NCI-H146 (cell line): ENCODE data around the gene SYT12.
"Not testable (repeated sequence)": the region's sequence is repeated elsewhere in the genome, so short reads cannot be mapped to it uniquely, and the experiment has no call there.

ENCODE experiments used
- DNase-seq: peaks from one replicate; lab custom pipeline; 2025; lab: John Stamatoyannopoulos, UW

The SYT12 gene

DNA sequence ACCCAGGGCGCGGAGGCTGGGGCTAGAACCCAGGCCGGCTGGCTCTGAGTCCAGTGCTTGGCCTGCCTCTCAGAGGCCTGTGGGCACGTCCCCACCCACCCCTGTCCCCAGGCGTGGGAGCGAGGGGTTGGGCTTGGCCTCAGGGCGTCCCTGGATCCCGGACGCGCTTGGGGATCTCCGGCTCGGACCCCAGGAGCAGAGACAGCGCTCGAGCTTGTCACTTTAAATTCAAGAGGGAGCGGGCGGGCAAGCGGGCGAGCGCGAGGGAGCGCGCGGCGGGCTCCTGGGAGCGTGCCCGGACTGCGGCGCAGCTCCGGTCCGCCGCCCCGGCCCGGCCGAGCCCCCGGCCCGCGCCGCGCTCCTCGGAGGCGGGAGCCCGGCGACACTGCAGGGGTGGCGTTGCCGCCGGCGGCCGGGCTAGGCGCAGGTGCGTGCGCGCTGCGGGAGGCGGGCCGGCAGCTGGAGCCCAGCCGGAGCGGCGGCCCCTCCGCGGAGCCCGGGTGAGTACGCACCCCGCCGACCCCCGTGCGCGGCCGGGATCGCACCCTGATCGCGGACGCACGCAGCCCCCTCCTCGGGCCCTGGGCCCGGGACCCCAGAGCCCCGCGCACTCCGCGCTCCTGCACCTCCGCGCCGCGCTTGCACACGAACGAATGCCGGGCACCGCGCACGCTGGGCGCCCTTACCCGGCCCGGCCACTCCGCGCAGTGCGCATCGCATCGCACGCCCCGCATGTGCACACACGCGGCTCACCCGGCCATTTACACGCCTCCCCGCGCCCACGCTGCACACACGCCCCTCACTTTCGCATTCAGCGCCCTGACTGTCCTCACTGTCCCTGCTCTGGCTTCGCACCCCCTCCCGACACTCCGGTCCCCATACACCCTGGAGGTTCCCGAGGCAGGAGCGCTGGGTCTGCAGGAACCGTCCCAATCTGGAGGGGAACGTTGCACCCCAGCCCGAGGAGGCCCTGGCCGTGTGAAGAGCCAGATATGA is at the start of gene SYT12:
TSS of gene SYT12 (plus strand) at position 174 of the 996 bp plus-strand sequence. CDS start 7,011 bp downstream, outside the sequence.
- DNase-seq: peak; percentile 59

DNA sequence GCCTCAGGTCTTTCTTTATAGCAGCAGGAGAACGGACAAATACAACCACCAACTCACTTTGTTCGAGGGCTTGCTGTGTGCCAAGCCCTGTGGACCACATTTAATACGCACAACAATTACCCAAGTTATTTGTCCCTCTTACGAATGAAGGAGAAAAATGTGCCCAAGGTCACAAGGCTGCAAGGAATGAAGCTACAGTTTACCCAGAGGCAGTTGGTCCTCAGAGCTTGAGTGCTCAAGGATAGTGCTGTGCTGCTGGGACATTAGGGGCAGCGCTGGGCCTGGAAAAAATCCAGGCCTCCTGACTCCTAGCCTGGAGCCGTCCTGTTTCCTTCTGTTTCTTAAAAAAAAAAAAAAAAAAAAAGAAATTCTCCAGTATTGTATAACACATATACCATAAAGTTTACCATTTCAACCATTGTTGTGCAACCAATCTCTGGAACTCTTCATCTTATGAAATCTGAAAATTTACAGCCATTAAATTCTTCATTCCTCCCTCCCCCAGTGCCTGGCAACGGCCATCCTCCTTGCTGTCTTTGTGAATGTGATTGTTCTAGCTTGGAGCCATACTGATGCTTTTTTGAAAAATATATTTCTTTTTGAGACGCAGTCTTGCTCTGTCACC is 48.9 kb upstream of the SYT12 start:
- DNase-seq: no peak

DNA sequence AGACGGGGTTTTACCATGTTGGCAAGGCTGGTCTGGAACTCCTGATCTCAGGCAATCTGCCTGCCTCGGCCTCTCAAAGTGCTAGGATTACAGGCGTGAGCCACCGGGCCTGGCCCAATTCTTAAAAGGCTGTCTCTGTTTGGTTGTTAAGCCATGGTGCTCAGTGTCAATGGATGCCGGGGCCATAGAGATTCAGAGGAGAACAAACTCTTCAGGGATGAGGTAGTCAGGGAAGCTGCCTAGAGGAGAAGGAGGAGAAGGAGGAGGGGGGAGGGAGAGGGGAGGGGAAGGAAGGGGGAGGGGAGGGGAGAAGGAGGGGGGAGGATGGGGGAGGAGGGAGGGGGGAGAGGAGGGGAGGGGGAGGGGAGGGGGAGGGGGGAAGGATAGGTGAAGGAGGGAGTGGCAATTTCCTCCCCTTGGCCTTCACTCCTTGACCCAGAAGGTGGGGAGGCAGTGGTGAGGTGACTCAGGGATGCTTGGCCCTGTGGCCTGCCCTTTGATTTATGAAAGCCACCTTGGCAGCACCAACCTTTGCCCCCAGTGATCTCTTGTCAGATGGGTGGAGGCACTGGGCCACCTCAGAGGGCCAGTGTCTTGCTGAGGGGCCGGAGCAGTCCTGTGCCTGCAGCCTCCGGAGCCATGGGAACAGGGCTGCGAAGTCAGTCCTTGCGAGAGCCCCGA is 48.1 kb upstream of the SYT12 start, which contains the start of gene C11orf86:
TSS of gene C11orf86 (plus strand) at position 581 of the 681 bp plus-strand sequence. CDS start at position 640, 59 bp downstream.
- DNase-seq: no peak

- DNase-seq: no peak
Observed at GRCh38 chr11:66975405-66976027, 47.4 kb upstream of the SYT12 start.

- no peak for DNase-seq
Observed at GRCh38 chr11:66976028-66976467, 46.9 kb upstream of the SYT12 start.

GRCh38 chr11:66976925-66977324 is 46.0 kb upstream of the SYT12 start:
- DNase-seq: no peak

DNA sequence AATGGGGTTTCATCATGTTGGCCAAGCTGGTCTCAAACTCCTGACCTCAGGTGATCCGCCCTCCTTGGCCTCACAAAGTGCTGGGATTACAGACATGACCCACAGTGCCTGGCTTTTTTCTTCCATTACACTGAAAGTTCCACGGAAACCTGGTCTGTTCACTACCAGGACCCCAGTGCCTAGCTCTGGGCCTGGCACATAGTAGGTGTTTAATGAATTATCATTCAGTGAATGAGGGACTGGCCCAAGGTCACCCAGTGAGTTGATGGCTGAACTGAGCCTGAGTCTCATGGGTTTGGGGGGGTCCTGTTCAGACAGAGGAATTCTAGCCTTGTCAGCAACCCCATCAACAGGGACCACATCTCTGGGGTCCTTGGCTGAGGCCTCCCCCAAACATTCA is 44.7 kb upstream of the SYT12 start:
- no peak for DNase-seq

- DNase-seq: no peak
Observed at GRCh38 chr11:66978717-66979116, 44.2 kb upstream of the SYT12 start.

DNA sequence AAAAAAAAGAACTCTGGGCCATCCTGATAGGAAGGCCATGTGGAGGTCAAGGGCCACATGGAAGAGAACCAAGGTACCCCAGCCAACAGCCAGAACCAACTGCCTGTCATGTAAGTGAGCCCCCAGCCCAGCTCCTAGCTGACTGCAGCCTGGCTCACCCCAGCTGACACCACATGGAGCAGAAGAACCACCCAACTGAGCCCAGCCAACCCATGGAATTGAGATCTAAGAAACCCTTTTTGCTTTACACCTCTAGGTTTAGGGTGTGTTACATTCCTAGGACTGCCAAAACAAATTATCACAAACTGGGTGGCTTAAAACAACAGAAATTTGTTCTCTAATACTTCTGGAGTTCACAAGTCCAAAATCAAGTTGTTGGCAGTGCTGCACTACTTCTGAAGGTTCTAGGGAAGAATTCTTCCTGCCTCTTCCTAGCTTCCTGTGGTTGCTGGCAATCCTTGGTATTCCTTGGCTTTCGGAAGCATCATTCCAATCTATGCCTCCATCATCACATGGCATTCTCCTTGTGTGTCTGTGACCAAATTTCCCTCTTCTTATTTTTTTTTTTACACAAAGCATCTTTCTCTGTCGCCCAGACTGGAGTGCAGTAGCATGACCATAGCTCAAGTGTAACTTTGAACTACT is 43.5 kb upstream of the SYT12 start:
- DNase-seq: no peak

DNA sequence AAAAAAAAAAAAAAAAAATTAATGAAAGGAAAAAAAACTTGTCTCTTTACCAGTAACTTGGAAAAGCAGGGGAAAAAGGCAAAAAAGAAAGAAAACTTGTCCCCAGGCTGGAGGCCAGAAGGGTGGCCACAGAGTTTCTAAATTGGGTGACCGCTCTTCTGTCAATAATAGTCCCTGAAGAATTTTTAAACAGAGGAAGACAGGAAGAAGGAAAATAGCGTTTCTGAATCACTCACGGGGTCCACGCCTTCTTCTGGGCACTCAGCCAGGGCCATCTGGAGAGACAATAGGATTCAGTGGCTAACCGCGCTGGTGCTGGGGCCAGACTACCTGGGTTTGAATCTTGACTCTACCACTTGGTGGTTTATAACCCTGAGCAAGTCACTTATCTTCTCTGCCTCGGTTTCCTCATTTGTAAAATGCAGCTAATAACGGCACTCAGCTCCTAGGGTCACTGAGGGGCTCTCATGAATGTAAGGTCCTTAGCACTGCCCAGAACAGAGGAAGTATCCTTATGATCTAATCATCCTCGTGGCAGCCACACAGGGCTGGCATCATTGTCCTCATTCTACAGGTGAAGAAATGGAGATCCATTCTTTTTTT is 40.9 kb upstream of the SYT12 start:
- peak; percentile 86 for DNase-seq

GRCh38 chr11:66983275-66983924 is 39.5 kb upstream of the SYT12 start:
- no peak for DNase-seq

DNA sequence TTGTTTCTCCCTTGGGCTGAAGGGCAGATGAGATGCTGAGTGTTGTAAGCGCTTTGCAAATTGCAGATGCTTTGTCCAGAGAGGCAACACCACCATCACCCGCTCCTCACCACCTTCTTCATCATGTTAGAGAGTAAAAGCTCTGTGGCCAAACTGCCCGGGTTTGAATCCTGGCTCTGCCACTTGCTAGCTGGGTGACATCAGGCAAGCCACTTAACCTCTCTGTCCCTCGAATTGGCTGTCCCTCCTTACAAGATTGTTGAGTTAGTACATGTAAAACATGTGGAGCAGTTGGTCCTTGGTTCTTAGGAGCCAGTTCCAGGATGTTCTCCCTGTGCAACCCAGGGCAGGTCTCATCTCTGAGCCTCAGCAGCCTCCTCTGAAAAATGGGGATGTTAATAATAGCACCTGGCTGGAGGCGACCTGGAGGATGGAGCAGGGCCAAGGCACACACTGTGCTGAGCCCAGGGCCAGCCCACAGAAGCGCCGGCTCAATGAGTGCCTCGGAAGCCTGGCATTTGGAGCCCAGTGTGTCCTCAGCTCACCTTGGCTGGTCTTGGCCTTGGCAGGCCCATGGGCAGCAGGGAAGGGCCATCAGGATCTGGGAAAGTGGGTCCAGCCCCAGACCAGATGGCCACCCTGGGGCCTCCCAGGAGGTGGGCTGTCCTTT is 37.3 kb upstream of the SYT12 start:
- no peak for DNase-seq

DNA sequence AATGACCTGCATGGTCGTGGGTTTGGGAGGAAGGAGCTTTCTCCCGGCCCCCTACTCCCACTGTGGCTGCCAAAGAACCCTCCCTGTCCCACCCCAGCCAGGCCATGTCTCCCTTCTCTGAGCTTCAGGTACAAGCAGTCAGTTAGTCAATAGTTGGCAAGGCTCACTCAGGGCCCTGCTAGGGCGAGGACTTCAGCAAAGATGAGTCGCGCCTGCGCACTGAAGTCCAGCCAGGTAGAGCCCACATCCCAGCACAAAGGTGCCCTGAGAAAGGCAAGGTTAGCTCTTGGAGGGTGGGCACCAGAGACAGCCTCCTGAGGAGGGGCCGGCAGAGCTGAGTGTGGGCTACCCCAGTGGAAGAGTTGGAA is 36.8 kb upstream of the SYT12 start:
- no peak for DNase-seq

DNA sequence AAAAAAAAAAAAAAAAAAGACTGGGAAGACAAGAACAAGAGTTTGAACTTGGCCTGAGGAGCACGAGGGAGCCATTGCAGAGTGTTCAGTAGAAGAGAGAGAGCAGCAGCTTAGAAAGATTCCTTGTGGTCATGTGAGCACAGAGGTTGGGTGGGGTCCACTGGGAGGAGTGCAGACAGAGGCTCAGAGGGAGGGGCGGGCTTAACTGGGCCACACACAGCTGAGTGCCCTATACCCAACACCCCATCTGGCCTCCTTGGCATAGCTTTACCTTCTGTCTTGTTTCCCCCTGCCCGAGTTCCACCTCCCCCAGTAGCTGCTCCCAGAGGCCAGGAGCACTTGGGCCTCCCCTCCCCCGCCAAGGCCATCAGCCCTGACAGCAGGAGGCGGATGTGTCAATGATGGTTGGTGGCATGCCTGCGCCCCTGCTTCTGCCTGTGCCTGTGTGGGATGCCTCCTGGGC is 35.7 kb upstream of the SYT12 start:
- DNase-seq: no peak

GRCh38 chr11:66987924-66988637 is 34.9 kb upstream of the SYT12 start:
- no peak for DNase-seq

DNA sequence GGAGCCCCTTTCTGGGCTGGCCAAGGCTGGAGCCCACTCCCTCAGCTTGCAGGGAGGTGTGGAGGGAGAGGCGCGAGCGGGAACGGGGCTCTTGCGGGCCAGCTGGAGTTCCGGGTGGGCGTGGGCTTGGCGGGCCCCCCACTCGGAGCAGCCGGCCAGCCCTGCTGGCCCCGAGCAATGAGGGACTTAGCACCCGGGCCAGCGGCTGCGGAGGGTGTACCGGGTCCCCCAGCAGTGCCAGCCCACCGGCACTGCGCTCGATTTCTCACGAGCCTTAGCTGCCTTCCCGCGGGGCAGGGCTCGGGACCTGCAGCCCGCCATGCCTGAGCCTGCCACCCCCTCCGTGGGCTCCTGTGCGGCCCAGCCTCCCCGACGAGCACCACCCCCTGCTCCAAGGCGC is 34.2 kb upstream of the SYT12 start:
- DNase-seq: not testable (repeated sequence)

DNA sequence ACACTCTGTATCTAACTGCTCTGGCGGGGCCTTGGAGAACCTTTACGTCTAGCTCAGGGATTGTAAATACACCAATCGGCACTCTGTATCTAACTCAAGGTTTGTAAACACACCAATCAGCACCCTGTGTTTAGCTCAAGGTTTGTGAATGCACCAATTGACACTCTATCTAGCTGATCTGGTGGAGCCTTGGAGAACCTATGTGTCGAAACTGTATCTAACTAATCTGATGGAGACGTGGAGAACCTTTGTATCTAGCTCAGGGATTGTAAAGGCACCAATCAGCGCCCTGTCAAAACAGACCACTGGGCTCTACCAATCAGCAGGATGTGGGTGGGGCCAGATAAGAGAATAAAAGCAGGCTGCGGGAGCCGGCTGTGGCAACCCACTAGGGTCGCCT is 33.6 kb upstream of the SYT12 start:
- not testable (repeated sequence) for DNase-seq

DNA sequence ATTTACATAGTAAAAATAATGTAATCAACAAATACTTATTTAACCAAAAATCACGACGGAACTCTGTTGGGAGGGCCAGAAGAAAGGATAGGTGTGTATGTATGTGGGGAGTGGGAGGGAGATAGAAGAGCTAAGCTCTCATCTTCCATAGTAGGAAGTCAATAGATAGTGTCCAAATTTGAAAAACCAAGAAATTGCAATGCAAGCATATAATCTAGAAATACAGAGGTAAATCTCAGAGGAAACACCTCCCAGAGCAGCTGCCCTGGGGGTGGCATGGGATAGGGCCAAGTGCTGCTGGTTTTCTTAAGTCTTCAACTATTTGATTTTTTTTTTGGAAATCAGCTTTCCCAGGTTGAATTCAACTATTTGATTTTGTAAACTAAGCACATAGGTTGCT is 30.9 kb upstream of the SYT12 start:
- no peak for DNase-seq

DNA sequence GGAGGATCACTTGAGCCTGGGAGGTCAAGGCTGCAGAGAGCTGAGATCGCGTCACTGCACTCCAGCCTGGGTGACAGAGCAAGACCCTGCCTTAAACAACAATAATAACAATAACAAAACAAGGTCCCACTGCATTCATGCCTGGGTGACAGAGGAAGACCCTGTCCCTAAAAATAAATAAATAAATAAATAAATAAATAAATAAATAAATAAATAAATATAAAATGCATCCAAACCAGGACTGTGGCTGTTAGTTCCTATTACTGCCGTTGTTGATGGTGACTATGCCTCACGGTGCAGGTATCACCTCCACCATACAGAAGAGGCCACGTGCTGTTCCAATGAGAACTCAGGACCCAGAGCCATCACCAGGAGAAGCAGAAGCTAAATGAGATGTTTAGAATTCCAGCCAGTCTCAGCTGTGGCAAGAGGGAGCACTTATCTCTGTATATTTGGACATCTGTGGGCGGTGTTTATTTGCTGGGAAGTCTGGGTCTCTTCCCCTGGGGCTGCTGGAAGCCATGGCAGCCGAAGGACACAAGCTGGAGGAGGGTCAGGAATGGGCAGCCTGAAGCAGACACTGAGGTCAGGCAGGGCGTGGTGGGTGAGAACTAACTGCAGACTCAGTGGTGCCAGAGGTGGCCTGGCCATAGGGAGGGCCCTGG is 26.2 kb upstream of the SYT12 start:
- DNase-seq: peak; percentile 59
